ENCODE results near the gene ARHGAP26. TPM values are rescaled to one million over a fixed set of nuclear protein-coding genes. Genes with fewer than 3 reads are reported as not detected.

ARHGAP26 gene
- total and polyA plus RNA-seq, 2 experiments from 2014 or later: 9.5 to 16.8 TPM

GRCh38 chr5:143024228-143024920 is 254.2 kb downstream of the ARHGAP26 start:
- H3K4me3 ChIP-seq: no peak overlapping the region
- H3K79me2 ChIP-seq (replicated peaks; ENCODE audit: insufficient read depth): no peaks in the 10 kb centered on the region
- H3K27me3 Mint-ChIP-seq (ENCODE audit: insufficient read depth, low read depth, poor library complexity): peaks cover 3% of the 10 kb centered on the region
- no peak for DNase-seq (ENCODE audit: low spot score)
- no peak overlapping the region for H3K27ac ChIP-seq (ENCODE audit: low read depth)
- H2AFZ ChIP-seq: no peak overlapping the region
- H3K36me3 Mint-ChIP-seq (ENCODE audit: low read depth): no peaks in the 10 kb centered on the region
- H3K4me1 ChIP-seq (ENCODE audit: insufficient read depth): peaks cover 1% of the 10 kb centered on the region
- no peak for ATAC-seq
- H3F3A ChIP-seq (replicated peaks; ENCODE audit: low read depth): no peaks in the 10 kb centered on the region
- H3K4me2 ChIP-seq: no peak overlapping the region
- no peaks in the 10 kb centered on the region for H3K9me3 Mint-ChIP-seq
- no peaks in the 10 kb centered on the region for H3K27me3 ChIP-seq (ENCODE audit: insufficient read depth)
- no peak overlapping the region for H3K27ac Mint-ChIP-seq
- no peaks in the 10 kb centered on the region for H3K36me3 ChIP-seq (ENCODE audit: insufficient read depth)
- H3K9me2 ChIP-seq (ENCODE audit: insufficient read depth): no peaks in the 10 kb centered on the region
- no peak overlapping the region for H3K4me3 Mint-ChIP-seq
- H4K20me1 ChIP-seq (replicated peaks; ENCODE audit: insufficient read depth): no peaks in the 10 kb centered on the region
- TF ChIP-seq ZNF331 (CRISPR knock-in tag; IDR thresholded peaks at IDR 0.05; ENCODE audit: low read depth): no peak
- H3K4me1 Mint-ChIP-seq: peaks cover 21% of the 10 kb centered on the region

GRCh38 chr5:143025376-143025775 is 255.2 kb downstream of the ARHGAP26 start:
- H3K4me1 Mint-ChIP-seq: peaks cover 11% of the 10 kb centered on the region
- H4K20me1 ChIP-seq (replicated peaks; ENCODE audit: insufficient read depth): no peaks in the 10 kb centered on the region
- no peak overlapping the region for H3K4me3 ChIP-seq
- no peaks in the 10 kb centered on the region for H3K36me3 ChIP-seq (ENCODE audit: insufficient read depth)
- no peaks in the 10 kb centered on the region for H3K9me2 ChIP-seq (ENCODE audit: insufficient read depth)
- H3K79me2 ChIP-seq (replicated peaks; ENCODE audit: insufficient read depth): no peaks in the 10 kb centered on the region
- H3K27me3 Mint-ChIP-seq (ENCODE audit: insufficient read depth, low read depth, poor library complexity): peaks cover 3% of the 10 kb centered on the region
- no peaks in the 10 kb centered on the region for H3K9me3 Mint-ChIP-seq
- no peak overlapping the region for H3K4me3 Mint-ChIP-seq
- no peak overlapping the region for H3K27ac ChIP-seq (ENCODE audit: low read depth)
- no peak for ATAC-seq
- H3K36me3 Mint-ChIP-seq (ENCODE audit: low read depth): no peaks in the 10 kb centered on the region
- no peak for TF ChIP-seq JUNB (IDR thresholded peaks at IDR 0.05; ENCODE audit: unreplicated experiment)
- no peaks in the 10 kb centered on the region for H3K27me3 ChIP-seq (ENCODE audit: insufficient read depth)
- H2AFZ ChIP-seq: no peak overlapping the region
- no peak for DNase-seq (ENCODE audit: low spot score)
- no peak overlapping the region for H3K4me2 ChIP-seq
- no peaks in the 10 kb centered on the region for H3K4me1 ChIP-seq (ENCODE audit: insufficient read depth)
- H3F3A ChIP-seq (replicated peaks; ENCODE audit: low read depth): no peaks in the 10 kb centered on the region
- H3K27ac Mint-ChIP-seq: no peak overlapping the region

- H3K4me3 Mint-ChIP-seq: no peak overlapping the region
- no peak for TF ChIP-seq REST (IDR thresholded peaks at IDR 0.05; ENCODE audit: unreplicated experiment)
- no peak for TF ChIP-seq CREB1 (CRISPR knock-in tag; IDR thresholded peaks at IDR 0.05; ENCODE audit: low read depth)
- TF ChIP-seq POLR2AphosphoS5 (IDR thresholded peaks at IDR 0.05; ENCODE audit: low read depth): no peak
These were observed 255.8 kb downstream of the ARHGAP26 start for GRCh38 chr5:143025971-143026370.

More at GRCh38 chr5:143025971-143026370, 255.8 kb downstream of the ARHGAP26 start:
- H3K27ac Mint-ChIP-seq: no peak overlapping the region
- H3K27ac ChIP-seq (ENCODE audit: low read depth): no peak overlapping the region
- no peak overlapping the region for H3K4me2 ChIP-seq
- no peaks in the 10 kb centered on the region for H3K36me3 Mint-ChIP-seq (ENCODE audit: low read depth)
- no peak overlapping the region for H3K4me3 ChIP-seq
- H3K4me1 ChIP-seq (ENCODE audit: insufficient read depth): no peaks in the 10 kb centered on the region
- H3K36me3 ChIP-seq (ENCODE audit: insufficient read depth): no peaks in the 10 kb centered on the region
- no peaks in the 10 kb centered on the region for H3K79me2 ChIP-seq (replicated peaks; ENCODE audit: insufficient read depth)
- H3F3A ChIP-seq (replicated peaks; ENCODE audit: low read depth): no peaks in the 10 kb centered on the region
- peaks cover 3% of the 10 kb centered on the region for H3K27me3 Mint-ChIP-seq (ENCODE audit: insufficient read depth, low read depth, poor library complexity)
- no peaks in the 10 kb centered on the region for H3K27me3 ChIP-seq (ENCODE audit: insufficient read depth)
- ATAC-seq: no peak
- no peaks in the 10 kb centered on the region for H3K9me3 Mint-ChIP-seq
- DNase-seq (ENCODE audit: low spot score): no peak
- no peaks in the 10 kb centered on the region for H4K20me1 ChIP-seq (replicated peaks; ENCODE audit: insufficient read depth)
- no peak overlapping the region for H2AFZ ChIP-seq
- peaks cover 11% of the 10 kb centered on the region for H3K4me1 Mint-ChIP-seq
- H3K9me2 ChIP-seq (ENCODE audit: insufficient read depth): no peaks in the 10 kb centered on the region

All from GM23338 (cell line).